ENCODE results near the gene ELMOD3. TPM values are rescaled to one million over a fixed set of nuclear protein-coding genes. Genes with fewer than 3 reads are reported as not detected.

ELMOD3 gene
- total and polyA plus RNA-seq, 12 donors = 7.3 to 23.8 (median 9.3) TPM

GRCh38 chr2:85326406-85327159, 28.0 kb upstream of the ELMOD3 start:
- peak in 3 of 8 donors; percentile 15 to 41 (median 15) for ATAC-seq
- H3K27ac ChIP-seq = peak overlapping the region in 9 of 10 donors; percentile 93 to 99 (median 98)
- H3K27me3 ChIP-seq = no peaks in the 10 kb centered on the region
- peaks cover 14 to 65% (median 49%) of the 10 kb centered on the region in 9 donors for H3K4me1 ChIP-seq
- H3K4me3 ChIP-seq = peak overlapping the region; percentile 57 to 90 (median 70)
- peaks cover 0 to 50% (median 30%) of the 10 kb centered on the region in 9 donors for H3K36me3 ChIP-seq
- no peak for DNase-seq
- 7 to 10% methylated on average over 32 of the region's 32 CpGs for WGBS, 2 donors
- intact Hi-C loops (cut with DNase I) = no loop called here
- no peak for TF ChIP-seq CTCF (IDR thresholded peaks at IDR 0.05)
- H3K9me3 ChIP-seq = no peaks in the 10 kb centered on the region

GRCh38 chr2:85327160-85327821, 27.3 kb upstream of the ELMOD3 start:
- Histone ChIP-seq H3K9me3 (no peaks in the 10 kb centered on the region), H3K27me3 (no peaks in the 10 kb centered on the region), H3K36me3 (peaks cover 0 to 43% (median 24%) of the 10 kb centered on the region in 9 donors), H3K4me3 (peak overlapping the region; percentile 57 to 90 (median 70)), H3K4me1 (peaks cover 14 to 59% (median 49%) of the 10 kb centered on the region in 9 donors), H3K27ac (peak overlapping the region; percentile 93 to 99 (median 97))
- ATAC-seq = peak; percentile 25 to 73 (median 64)
- DNase-seq = peak; percentile 58 to 60
- intact Hi-C loops (cut with DNase I) = no loop called here
- TF ChIP-seq CTCF (IDR thresholded peaks at IDR 0.05) = no peak
- WGBS, 2 donors = 2 to 5% methylated on average over 41 of the region's 41 CpGs

GRCh38 chr2:85327822-85328617, 26.5 kb upstream of the ELMOD3 start, which contains the start of gene TGOLN2:
TSS of gene TGOLN2 (minus strand) at chr2:85327989. CDS start at chr2:85327962, 27 bp downstream.
- DNase-seq (peak; percentile 94 to 95), ATAC-seq (peak; percentile 98 to 99 (median 98))
- Histone ChIP-seq H3K27ac (peak within 1 kb of the TSS; percentile 93 to 99 (median 97)), H3K4me3 (peak within 1 kb of the TSS; percentile 57 to 90 (median 70)), H3K27me3 (no peaks in the 10 kb centered on the region), H3K4me1 (peaks cover 14 to 52% (median 43%) of the 10 kb centered on the region in 9 donors), H3K36me3 (peaks cover 0 to 35% (median 17%) of the 10 kb centered on the region in 9 donors), H3K9me3 (no peaks in the 10 kb centered on the region)
- 0% methylated on average over 57 of the region's 57 CpGs for WGBS, 2 donors
- TF ChIP-seq CTCF (IDR thresholded peaks at IDR 0.05) = peak in 3 of 9 donors; percentile 23 to 36 (median 29)
- intact Hi-C loops (cut with DNase I) = loop anchor here in 1 of 10 donors (1.0 kb wide), 1 partner anchor 26 kb away; the partner anchor contains the start of genes ELMOD3 and RETSAT
